ENCODE measurements around the gene CMTM3. TPM values are rescaled to one million over a fixed set of nuclear protein-coding genes. Genes with fewer than 3 reads are reported as not detected.

Gene CMTM3
- total RNA-seq, 1 donor from 2014 or later = 18.3 TPM

DNA sequence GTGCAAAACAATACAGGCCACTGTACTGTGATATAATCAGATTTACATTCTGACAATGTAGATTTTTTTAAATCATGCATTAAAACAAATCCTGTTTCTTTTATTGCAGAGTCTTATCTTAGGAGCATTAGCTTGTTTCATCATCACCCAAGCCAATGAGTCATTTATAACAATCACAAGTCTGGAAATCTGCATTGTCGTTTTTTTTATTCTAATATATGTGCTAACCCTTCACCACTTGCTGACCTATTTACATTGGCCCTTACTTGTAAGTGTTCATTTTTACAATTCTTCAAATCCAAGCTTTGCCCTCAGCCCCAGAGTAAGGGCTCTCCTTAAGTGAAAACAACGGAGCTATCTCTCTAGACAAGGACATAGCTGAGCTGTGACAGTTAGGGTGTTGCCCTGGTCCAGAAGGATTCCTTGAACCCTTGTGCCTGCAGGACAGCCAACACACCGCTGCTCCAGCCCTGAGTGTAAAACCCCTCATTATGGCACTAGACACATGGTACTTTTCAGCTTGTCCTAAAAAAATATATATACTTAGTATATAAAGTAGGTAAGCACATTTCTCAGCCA lies 34.6 kb upstream of the CMTM3 start:
- H3K4me3 ChIP-seq = no peak overlapping the region
- H4K20me1 ChIP-seq (ENCODE audit: low read depth) = no peaks in the 10 kb centered on the region
- no peak for TF ChIP-seq EZH2 (IDR thresholded peaks at IDR 0.05)
- no peak for TF ChIP-seq EZH2phosphoT487 (IDR thresholded peaks at IDR 0.05)
- TF ChIP-seq, protein P1, sequence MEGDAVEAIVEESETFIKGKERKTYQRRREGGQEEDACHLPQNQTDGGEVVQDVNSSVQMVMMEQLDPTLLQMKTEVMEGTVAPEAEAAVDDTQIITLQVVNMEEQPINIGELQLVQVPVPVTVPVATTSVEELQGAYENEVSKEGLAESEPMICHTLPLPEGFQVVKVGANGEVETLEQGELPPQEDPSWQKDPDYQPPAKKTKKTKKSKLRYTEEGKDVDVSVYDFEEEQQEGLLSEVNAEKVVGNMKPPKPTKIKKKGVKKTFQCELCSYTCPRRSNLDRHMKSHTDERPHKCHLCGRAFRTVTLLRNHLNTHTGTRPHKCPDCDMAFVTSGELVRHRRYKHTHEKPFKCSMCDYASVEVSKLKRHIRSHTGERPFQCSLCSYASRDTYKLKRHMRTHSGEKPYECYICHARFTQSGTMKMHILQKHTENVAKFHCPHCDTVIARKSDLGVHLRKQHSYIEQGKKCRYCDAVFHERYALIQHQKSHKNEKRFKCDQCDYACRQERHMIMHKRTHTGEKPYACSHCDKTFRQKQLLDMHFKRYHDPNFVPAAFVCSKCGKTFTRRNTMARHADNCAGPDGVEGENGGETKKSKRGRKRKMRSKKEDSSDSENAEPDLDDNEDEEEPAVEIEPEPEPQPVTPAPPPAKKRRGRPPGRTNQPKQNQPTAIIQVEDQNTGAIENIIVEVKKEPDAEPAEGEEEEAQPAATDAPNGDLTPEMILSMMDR (IDR thresholded peaks at IDR 0.05) = no peak
- no peaks in the 10 kb centered on the region for H3K36me3 ChIP-seq
- no peaks in the 10 kb centered on the region for H3K4me1 ChIP-seq
- no peaks in the 10 kb centered on the region for H3K79me2 ChIP-seq (ENCODE audit: low read depth)
- Mint-ChIP-seq H3K27ac (no peak overlapping the region), H3K4me1 (no peaks in the 10 kb centered on the region), H3K27me3 (ENCODE audit: insufficient read depth, low read depth) (peaks cover 3% of the 10 kb centered on the region), H3K9me3 (no peaks in the 10 kb centered on the region), H3K36me3 (peaks cover 5% of the 10 kb centered on the region), H3K4me3 (no peak overlapping the region)
- H3K9ac ChIP-seq = no peak overlapping the region
- no peaks in the 10 kb centered on the region for H3K27me3 ChIP-seq
- H2AFZ ChIP-seq (replicated peaks) = no peak overlapping the region
- DNase-seq (ENCODE audit: low spot score) = no peak
- no peaks in the 10 kb centered on the region for H3K9me3 ChIP-seq (ENCODE audit: low read depth)
- no peak overlapping the region for H3K4me2 ChIP-seq
- H3F3A ChIP-seq (ENCODE audit: low read depth) = peaks cover 4% of the 10 kb centered on the region
- H3K27ac ChIP-seq = no peak overlapping the region

DNA sequence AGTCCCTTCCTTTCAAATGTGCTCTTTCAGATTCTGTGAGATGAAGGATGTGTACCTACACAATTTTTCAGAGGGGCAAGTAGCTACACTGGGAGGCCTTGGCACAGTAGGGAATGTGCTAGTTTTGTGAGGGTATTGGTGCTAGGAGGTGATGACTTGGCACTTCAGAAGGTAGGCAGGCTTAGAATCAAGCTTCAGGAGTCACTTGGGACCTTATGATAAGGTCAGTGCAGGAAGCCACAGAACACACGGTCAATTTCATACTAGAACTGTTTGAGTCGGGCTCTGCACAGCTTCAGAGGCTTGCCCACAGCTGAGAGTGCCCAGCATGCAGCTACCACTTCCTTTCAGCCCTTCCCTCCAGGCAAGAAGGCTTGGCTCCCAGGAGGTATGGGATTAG lies 32.1 kb upstream of the CMTM3 start:
- Histone ChIP-seq H3K4me3 (no peak overlapping the region), H3K27me3 (peaks cover 4% of the 10 kb centered on the region), H3K4me1 (no peaks in the 10 kb centered on the region), H3K79me2 (ENCODE audit: low read depth) (no peaks in the 10 kb centered on the region), H3K36me3 (no peaks in the 10 kb centered on the region), H3K9me3 (ENCODE audit: low read depth) (no peaks in the 10 kb centered on the region), H3K9ac (no peak overlapping the region), H3F3A (ENCODE audit: low read depth) (peaks cover 4% of the 10 kb centered on the region), H3K4me2 (no peak overlapping the region), H2AFZ (replicated peaks) (no peak overlapping the region), H4K20me1 (ENCODE audit: low read depth) (no peaks in the 10 kb centered on the region), H3K27ac (no peak overlapping the region)
- TF ChIP-seq, protein P1 (IDR thresholded peaks at IDR 0.05) = no peak
- TF ChIP-seq EZH2 (IDR thresholded peaks at IDR 0.05) (no peak), EZH2phosphoT487 (IDR thresholded peaks at IDR 0.05) (no peak)
- Mint-ChIP-seq H3K27ac (no peak overlapping the region), H3K4me1 (no peaks in the 10 kb centered on the region), H3K27me3 (ENCODE audit: insufficient read depth, low read depth) (peaks cover 3% of the 10 kb centered on the region), H3K9me3 (no peaks in the 10 kb centered on the region), H3K4me3 (no peak overlapping the region), H3K36me3 (peaks cover 1% of the 10 kb centered on the region)
- DNase-seq (ENCODE audit: low spot score) = no peak

DNA sequence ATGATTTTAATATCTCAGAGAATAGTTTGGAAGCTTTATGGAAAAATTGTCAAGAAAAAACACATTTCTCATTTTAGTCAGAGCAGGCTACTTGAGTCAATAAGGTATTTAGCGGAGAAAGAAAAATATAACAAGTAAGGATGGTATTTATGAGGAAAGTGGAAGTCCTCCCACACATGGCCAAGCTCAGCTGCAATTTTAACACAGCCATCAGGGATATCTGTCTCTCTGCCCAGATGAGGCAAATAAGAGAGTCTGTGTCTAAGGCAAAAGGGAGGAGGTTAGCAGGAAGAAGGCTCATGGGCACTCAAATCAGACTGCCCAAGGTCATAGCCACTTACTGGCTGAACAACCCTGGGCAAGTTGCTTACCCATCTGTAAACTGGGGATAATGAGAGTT lies 30.4 kb upstream of the CMTM3 start:
- no peaks in the 10 kb centered on the region for H3K9me3 Mint-ChIP-seq
- Histone ChIP-seq H4K20me1 (ENCODE audit: low read depth) (no peaks in the 10 kb centered on the region), H3K27ac (no peak overlapping the region), H3K4me2 (no peak overlapping the region), H3K27me3 (peaks cover 21% of the 10 kb centered on the region), H3K9me3 (ENCODE audit: low read depth) (no peaks in the 10 kb centered on the region), H3K9ac (no peak overlapping the region), H2AFZ (replicated peaks) (no peak overlapping the region), H3K4me3 (no peak overlapping the region), H3K79me2 (ENCODE audit: low read depth) (no peaks in the 10 kb centered on the region), H3K4me1 (no peaks in the 10 kb centered on the region), H3F3A (ENCODE audit: low read depth) (peaks cover 4% of the 10 kb centered on the region), H3K36me3 (no peaks in the 10 kb centered on the region)
- H3K36me3 Mint-ChIP-seq = no peaks in the 10 kb centered on the region
- no peak overlapping the region for H3K27ac Mint-ChIP-seq
- no peak for DNase-seq (ENCODE audit: low spot score)
- TF ChIP-seq EZH2phosphoT487 (IDR thresholded peaks at IDR 0.05) = no peak
- no peak for TF ChIP-seq EZH2 (IDR thresholded peaks at IDR 0.05)
- TF ChIP-seq, protein P1 (IDR thresholded peaks at IDR 0.05) = no peak
- no peaks in the 10 kb centered on the region for H3K4me1 Mint-ChIP-seq
- H3K4me3 Mint-ChIP-seq = no peak overlapping the region
- H3K27me3 Mint-ChIP-seq (ENCODE audit: insufficient read depth, low read depth) = peaks cover 11% of the 10 kb centered on the region
